Activated effector memory CD4-positive, alpha-beta T cell treated with Interleukin-2 at 50 U/mL for 16 hours (primary cell): ENCODE data around the gene HAVCR1.

Source experiments
- DNase-seq: peaks from one replicate; pipeline ENCODE4 v3.0.0-alpha.2; 2020

Gene HAVCR1

DNA sequence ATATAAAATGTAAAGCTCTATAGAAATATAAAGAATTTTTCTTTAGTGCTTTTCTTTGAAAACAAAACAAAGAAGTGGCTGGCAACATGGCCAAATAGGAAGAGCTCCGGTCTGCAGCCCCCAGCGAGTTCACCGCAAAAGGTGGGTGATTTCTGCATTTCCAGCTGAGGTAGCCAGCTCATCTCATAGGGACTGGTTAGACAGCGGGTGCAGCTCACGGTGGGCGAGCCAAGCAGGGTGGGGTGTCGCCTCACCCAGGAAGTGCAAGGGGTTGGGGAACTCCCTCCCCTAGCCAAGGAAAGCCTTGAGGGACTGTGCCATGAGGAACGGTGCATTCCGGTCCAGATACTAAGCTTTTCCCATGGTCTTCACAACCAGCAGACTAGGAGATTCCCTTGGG lies 74.9 kb downstream of the HAVCR1 start:
- no peak for DNase-seq

DNA sequence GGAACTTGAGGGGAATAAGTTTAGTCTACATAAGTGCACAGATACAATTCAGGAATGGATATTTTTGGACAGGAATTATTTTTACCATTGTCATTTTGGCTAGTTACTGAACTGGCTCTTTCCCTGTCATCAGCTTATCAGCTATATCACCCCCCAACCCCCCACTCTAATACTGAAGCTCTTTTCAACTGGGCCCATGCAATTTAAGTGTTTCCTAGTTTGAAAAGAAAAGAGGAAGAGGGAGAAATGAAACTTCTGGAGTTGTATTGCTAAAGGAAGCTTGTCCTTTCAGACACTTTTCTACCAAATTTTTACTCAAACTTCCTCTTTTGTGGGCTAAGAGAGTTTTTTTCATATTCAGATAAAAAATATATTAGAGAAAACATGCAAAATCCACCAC lies 77.4 kb downstream of the HAVCR1 start:
- no peak for DNase-seq
